PC-9 (cell line): Measurements from ENCODE around the gene DOCK9.

Experiments
- CTCF ChIP-seq: fragments of 200-600 bp; sonication (generic); conservative IDR thresholded peaks from 2 replicates; pipeline ENCODE4 v1.6.1; 2017; ENCODE audit warnings: mixed run types, antibody characterized with exemption, mild to moderate bottlenecking, moderate library complexity
- EZH2 ChIP-seq: fragments of 200-600 bp; sonication (generic); IDR thresholded peaks from 2 replicates; pipeline ENCODE4 v1.8.0; 2017; ENCODE audit warnings: antibody characterized with exemption, low read depth

DNA sequence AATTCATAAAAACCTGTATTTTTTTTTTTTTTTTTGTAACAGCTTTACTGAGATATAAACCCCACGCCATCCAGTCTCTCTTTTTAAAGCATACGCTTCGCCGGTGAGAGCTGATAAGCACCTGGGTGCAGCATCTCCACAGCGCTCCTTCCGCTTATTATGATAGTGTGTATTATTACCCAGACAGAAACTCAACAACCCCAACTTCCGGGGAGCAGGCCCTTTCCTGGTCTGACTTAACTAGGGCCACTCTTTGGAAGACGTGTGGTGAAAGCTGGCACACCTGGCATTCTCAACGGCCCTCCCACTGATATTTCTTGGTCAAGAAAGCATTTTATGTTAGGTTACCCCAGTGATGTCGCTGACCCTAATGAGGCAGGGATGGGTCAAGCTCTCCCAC is 173.9 kb downstream of the DOCK9 start:
- TF ChIP-seq CTCF: no peak
- no peak for TF ChIP-seq EZH2
